ENCODE measurements around the gene C3orf20. TPM values are rescaled to one million over a fixed set of nuclear protein-coding genes. Genes with fewer than 3 reads are reported as not detected.

C3orf20 gene
- total RNA-seq, 1 experiment from 2014 or later = not detected

GRCh38 chr3:14688525-14688924, 13.6 kb downstream of the C3orf20 start:
- no TSS peak for BruUV-seq (replicated peaks)
- Histone ChIP-seq H3K36me3 (ENCODE audit: low read depth, low read length) (no peaks in the 10 kb centered on the region), H3K4me3 (ENCODE audit: low read length) (no peak overlapping the region), H3K9me3 (ENCODE audit: low read length) (no peaks in the 10 kb centered on the region), H3F3A (ENCODE audit: low read length, unreplicated experiment) (no peaks in the 10 kb centered on the region), H3K79me2 (ENCODE audit: low read length) (no peaks in the 10 kb centered on the region), H3K27ac (ENCODE audit: low read length) (no peak overlapping the region), H4K20me1 (ENCODE audit: low read length) (no peaks in the 10 kb centered on the region), H3K4me1 (ENCODE audit: insufficient read depth, low read length) (no peaks in the 10 kb centered on the region), H3K9me2 (replicated peaks; ENCODE audit: low read length) (no peaks in the 10 kb centered on the region), H3K9ac (ENCODE audit: low read length) (no peak overlapping the region), H2AFZ (ENCODE audit: low read length) (no peak overlapping the region), H3K27me3 (ENCODE audit: low read length) (peaks cover 14% of the 10 kb centered on the region), H3K4me2 (ENCODE audit: low read length) (no peak overlapping the region)
- ChIA-PET CTCF (no interaction called here), POLR2A (ENCODE audit: unreplicated experiment) (interaction anchor here (0.7 kb wide), 1 partner anchor 75 kb away, joined by 5 read pairs; no protein-coding TSS in a partner anchor)
- DNase-seq (no peak), ATAC-seq (no peak)
- TF ChIP-seq CTCF (conservative IDR thresholded peaks at IDR 0.05; ENCODE audit: low read depth, low read length) (no peak), EZH2phosphoT487 (IDR thresholded peaks at IDR 0.05; ENCODE audit: borderline replicate concordance, low read length) (no peak), EZH2 (IDR thresholded peaks at IDR 0.05; ENCODE audit: low read length, unreplicated experiment) (no peak)
- intact Hi-C loops (cut with micrococcal nuclease) = no loop called here

GRCh38 chr3:14689247-14689980, 14.5 kb downstream of the C3orf20 start:
- peaks cover 14% of the 10 kb centered on the region for H3K27me3 ChIP-seq (ENCODE audit: low read length)
- no peaks in the 10 kb centered on the region for H4K20me1 ChIP-seq (ENCODE audit: low read length)
- H3K27ac ChIP-seq (ENCODE audit: low read length) = no peak overlapping the region
- intact Hi-C loops (cut with micrococcal nuclease) = no loop called here
- H3K4me1 ChIP-seq (ENCODE audit: insufficient read depth, low read length) = no peaks in the 10 kb centered on the region
- H3K4me3 ChIP-seq (ENCODE audit: low read length) = no peak overlapping the region
- BruUV-seq (replicated peaks) = no TSS peak
- CTCF ChIA-PET = no interaction called here
- H3K9me3 ChIP-seq (ENCODE audit: low read length) = no peaks in the 10 kb centered on the region
- H3K9ac ChIP-seq (ENCODE audit: low read length) = no peak overlapping the region
- H3K79me2 ChIP-seq (ENCODE audit: low read length) = no peaks in the 10 kb centered on the region
- H3F3A ChIP-seq (ENCODE audit: low read length, unreplicated experiment) = no peaks in the 10 kb centered on the region
- TF ChIP-seq EZH2 (IDR thresholded peaks at IDR 0.05; ENCODE audit: low read length, unreplicated experiment) (no peak), CTCF (conservative IDR thresholded peaks at IDR 0.05; ENCODE audit: low read depth, low read length) (no peak)
- no peak overlapping the region for H2AFZ ChIP-seq (ENCODE audit: low read length)
- no peak for ATAC-seq
- no peaks in the 10 kb centered on the region for H3K36me3 ChIP-seq (ENCODE audit: low read depth, low read length)
- no peaks in the 10 kb centered on the region for H3K9me2 ChIP-seq (replicated peaks; ENCODE audit: low read length)
- H3K4me2 ChIP-seq (ENCODE audit: low read length) = no peak overlapping the region
- POLR2A ChIA-PET (ENCODE audit: unreplicated experiment) = no interaction called here
- no peak for DNase-seq

GRCh38 chr3:14691239-14691638, 16.3 kb downstream of the C3orf20 start:
- H3K79me2 ChIP-seq (ENCODE audit: low read length) = no peaks in the 10 kb centered on the region
- ChIA-PET CTCF (no interaction called here), POLR2A (ENCODE audit: unreplicated experiment) (no interaction called here)
- no peaks in the 10 kb centered on the region for H3F3A ChIP-seq (ENCODE audit: low read length, unreplicated experiment)
- no peak overlapping the region for H3K4me3 ChIP-seq (ENCODE audit: low read length)
- peaks cover 14% of the 10 kb centered on the region for H3K27me3 ChIP-seq (ENCODE audit: low read length)
- no peaks in the 10 kb centered on the region for H3K36me3 ChIP-seq (ENCODE audit: low read depth, low read length)
- DNase-seq = no peak
- H3K4me1 ChIP-seq (ENCODE audit: insufficient read depth, low read length) = no peaks in the 10 kb centered on the region
- intact Hi-C loops (cut with micrococcal nuclease) = no loop called here
- H3K27ac ChIP-seq (ENCODE audit: low read length) = no peak overlapping the region
- no peaks in the 10 kb centered on the region for H3K9me2 ChIP-seq (replicated peaks; ENCODE audit: low read length)
- no peaks in the 10 kb centered on the region for H3K9me3 ChIP-seq (ENCODE audit: low read length)
- H3K4me2 ChIP-seq (ENCODE audit: low read length) = no peak overlapping the region
- TF ChIP-seq EZH2phosphoT487 (IDR thresholded peaks at IDR 0.05; ENCODE audit: borderline replicate concordance, low read length) (no peak), EZH2 (IDR thresholded peaks at IDR 0.05; ENCODE audit: low read length, unreplicated experiment) (no peak), CTCF (conservative IDR thresholded peaks at IDR 0.05; ENCODE audit: low read depth, low read length) (no peak)
- no peaks in the 10 kb centered on the region for H4K20me1 ChIP-seq (ENCODE audit: low read length)
- no TSS peak for BruUV-seq (replicated peaks)
- no peak for ATAC-seq
- H2AFZ ChIP-seq (ENCODE audit: low read length) = no peak overlapping the region
- H3K9ac ChIP-seq (ENCODE audit: low read length) = no peak overlapping the region

All from PC-3 (cell line).